Measurements from ENCODE around the gene RAPGEF5. TPM values are rescaled to one million over a fixed set of nuclear protein-coding genes. Genes with fewer than 3 reads are reported as not detected.
A peak's percentile ranks its signal among the peaks of the same experiment; 100 is the strongest.

RAPGEF5 gene, protein sequence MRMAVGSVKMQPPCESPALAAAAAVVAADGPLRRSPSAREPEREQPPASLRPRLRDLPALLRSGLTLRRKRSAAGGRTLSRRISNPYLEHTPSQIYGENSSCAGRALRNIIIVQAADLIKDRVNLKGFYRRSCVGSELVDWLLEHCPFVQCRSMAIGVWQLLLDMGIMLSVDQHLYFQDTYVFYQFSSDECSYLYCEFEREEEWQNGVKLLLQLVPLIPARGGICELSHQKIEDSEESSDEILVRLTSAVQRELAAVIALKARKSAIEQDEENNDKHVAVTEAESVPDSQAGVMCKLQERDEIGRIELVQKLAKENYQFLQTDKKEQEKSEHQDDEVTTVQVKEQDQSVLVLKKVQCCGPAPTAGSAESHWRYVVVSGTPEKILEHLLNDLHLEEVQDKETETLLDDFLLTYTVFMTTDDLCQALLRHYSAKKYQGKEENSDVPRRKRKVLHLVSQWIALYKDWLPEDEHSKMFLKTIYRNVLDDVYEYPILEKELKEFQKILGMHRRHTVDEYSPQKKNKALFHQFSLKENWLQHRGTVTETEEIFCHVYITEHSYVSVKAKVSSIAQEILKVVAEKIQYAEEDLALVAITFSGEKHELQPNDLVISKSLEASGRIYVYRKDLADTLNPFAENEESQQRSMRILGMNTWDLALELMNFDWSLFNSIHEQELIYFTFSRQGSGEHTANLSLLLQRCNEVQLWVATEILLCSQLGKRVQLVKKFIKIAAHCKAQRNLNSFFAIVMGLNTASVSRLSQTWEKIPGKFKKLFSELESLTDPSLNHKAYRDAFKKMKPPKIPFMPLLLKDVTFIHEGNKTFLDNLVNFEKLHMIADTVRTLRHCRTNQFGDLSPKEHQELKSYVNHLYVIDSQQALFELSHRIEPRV
- 0.82 and 1.1 TPM in 2 replicates for total RNA-seq

GRCh38 chr7:22356701-22357310 is at the start of gene RAPGEF5:
Gene RAPGEF5, minus strand, starts transcription at chr7:22357154. Its CDS starts 94 bp downstream, at chr7:22357060.
- no peak for TF ChIP-seq CTCF (IDR thresholded peaks at IDR 0.05; ENCODE audit: insufficient read depth, low read length, poor library complexity, severe bottlenecking)
- Histone ChIP-seq H3K36me3 (ENCODE audit: control insufficient read depth, insufficient read depth, low read length) (no peaks in the 10 kb centered on the region), H3K4me3 (ENCODE audit: low read depth, low read length) (peak within 1 kb of the TSS; percentile 49), H3K27me3 (ENCODE audit: control insufficient read depth, insufficient read depth, low read length) (peaks cover 3% of the 10 kb centered on the region)
- DNase-seq (ENCODE audit: low read depth): no peak

GRCh38 chr7:22406715-22407114 is 49.8 kb upstream of the RAPGEF5 start:
- Histone ChIP-seq H3K27me3 (ENCODE audit: control insufficient read depth, insufficient read depth, low read length) (no peaks in the 10 kb centered on the region), H3K36me3 (ENCODE audit: control insufficient read depth, insufficient read depth, low read length) (no peaks in the 10 kb centered on the region), H3K4me3 (ENCODE audit: low read depth, low read length) (no peak overlapping the region)
- no peak for TF ChIP-seq CTCF (IDR thresholded peaks at IDR 0.05; ENCODE audit: insufficient read depth, low read length, poor library complexity, severe bottlenecking)
- DNase-seq (ENCODE audit: low read depth): no peak

GRCh38 chr7:22404421-22405023 is 47.6 kb upstream of the RAPGEF5 start:
- Histone ChIP-seq H3K36me3 (ENCODE audit: control insufficient read depth, insufficient read depth, low read length) (no peaks in the 10 kb centered on the region), H3K4me3 (ENCODE audit: low read depth, low read length) (no peak overlapping the region), H3K27me3 (ENCODE audit: control insufficient read depth, insufficient read depth, low read length) (no peaks in the 10 kb centered on the region)
- DNase-seq (ENCODE audit: low read depth): no peak
- no peak for TF ChIP-seq CTCF (IDR thresholded peaks at IDR 0.05; ENCODE audit: insufficient read depth, low read length, poor library complexity, severe bottlenecking)

GRCh38 chr7:22403344-22403743 is 46.4 kb upstream of the RAPGEF5 start:
- no peak for DNase-seq (ENCODE audit: low read depth)
- H3K4me3 ChIP-seq (ENCODE audit: low read depth, low read length): no peak overlapping the region
- H3K27me3 ChIP-seq (ENCODE audit: control insufficient read depth, insufficient read depth, low read length): no peaks in the 10 kb centered on the region
- no peak for TF ChIP-seq CTCF (IDR thresholded peaks at IDR 0.05; ENCODE audit: insufficient read depth, low read length, poor library complexity, severe bottlenecking)
- no peaks in the 10 kb centered on the region for H3K36me3 ChIP-seq (ENCODE audit: control insufficient read depth, insufficient read depth, low read length)

- Histone ChIP-seq H3K36me3 (ENCODE audit: control insufficient read depth, insufficient read depth, low read length) (no peaks in the 10 kb centered on the region), H3K4me3 (ENCODE audit: low read depth, low read length) (no peak overlapping the region), H3K27me3 (ENCODE audit: control insufficient read depth, insufficient read depth, low read length) (no peaks in the 10 kb centered on the region)
- DNase-seq (ENCODE audit: low read depth): no peak
- no peak for TF ChIP-seq CTCF (IDR thresholded peaks at IDR 0.05; ENCODE audit: insufficient read depth, low read length, poor library complexity, severe bottlenecking)
Observed at GRCh38 chr7:22402250-22402649, 45.3 kb upstream of the RAPGEF5 start.
